ENCODE data around the gene PCSK7. TPM values are rescaled to one million over a fixed set of nuclear protein-coding genes. Genes with fewer than 3 reads are reported as not detected.

Gene PCSK7
- total RNA-seq, 1 experiment from 2014 or later, result 28.4 TPM

DNA sequence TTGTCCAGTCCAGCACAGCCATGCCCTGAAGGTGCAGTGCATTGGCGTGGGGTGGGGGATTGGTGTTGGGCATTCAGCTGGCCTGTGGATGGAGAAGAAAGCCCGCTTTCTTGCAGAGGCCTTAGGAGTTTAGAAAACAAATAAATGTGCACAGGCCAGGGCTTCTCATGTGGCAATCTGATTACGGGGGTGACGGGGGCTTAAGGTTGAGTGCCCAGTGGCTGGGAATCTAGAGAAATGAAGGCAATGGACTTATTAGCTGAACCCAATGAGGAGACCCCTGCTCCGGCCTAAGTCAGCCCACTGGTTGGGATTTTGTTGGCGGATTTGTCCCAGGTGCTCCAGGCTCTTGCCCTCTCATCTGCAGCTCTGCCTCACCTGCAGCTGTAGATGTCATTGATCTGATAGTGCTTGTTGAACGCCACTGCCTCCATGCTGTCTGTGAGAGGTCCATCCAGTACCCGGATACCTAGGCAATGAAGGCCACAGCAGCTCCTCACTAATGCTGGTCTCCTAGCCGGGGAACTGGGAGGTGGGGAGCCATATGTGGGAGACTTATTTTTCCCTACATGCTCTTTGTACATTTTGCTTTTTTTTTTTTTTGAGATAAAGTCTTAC lies 6.2 kb downstream of the PCSK7 start:
- H3K4me3 ChIP-seq (ENCODE audit: insufficient read depth, low read depth, low read length), result no peak overlapping the region
- DNase-seq, result no peak
- H3K27me3 ChIP-seq (ENCODE audit: control insufficient read depth, insufficient read depth, low read length), result no peaks in the 10 kb centered on the region
- peaks cover 18% of the 10 kb centered on the region for H3K36me3 ChIP-seq (replicated peaks; ENCODE audit: control insufficient read depth, insufficient read depth, low read length)

DNA sequence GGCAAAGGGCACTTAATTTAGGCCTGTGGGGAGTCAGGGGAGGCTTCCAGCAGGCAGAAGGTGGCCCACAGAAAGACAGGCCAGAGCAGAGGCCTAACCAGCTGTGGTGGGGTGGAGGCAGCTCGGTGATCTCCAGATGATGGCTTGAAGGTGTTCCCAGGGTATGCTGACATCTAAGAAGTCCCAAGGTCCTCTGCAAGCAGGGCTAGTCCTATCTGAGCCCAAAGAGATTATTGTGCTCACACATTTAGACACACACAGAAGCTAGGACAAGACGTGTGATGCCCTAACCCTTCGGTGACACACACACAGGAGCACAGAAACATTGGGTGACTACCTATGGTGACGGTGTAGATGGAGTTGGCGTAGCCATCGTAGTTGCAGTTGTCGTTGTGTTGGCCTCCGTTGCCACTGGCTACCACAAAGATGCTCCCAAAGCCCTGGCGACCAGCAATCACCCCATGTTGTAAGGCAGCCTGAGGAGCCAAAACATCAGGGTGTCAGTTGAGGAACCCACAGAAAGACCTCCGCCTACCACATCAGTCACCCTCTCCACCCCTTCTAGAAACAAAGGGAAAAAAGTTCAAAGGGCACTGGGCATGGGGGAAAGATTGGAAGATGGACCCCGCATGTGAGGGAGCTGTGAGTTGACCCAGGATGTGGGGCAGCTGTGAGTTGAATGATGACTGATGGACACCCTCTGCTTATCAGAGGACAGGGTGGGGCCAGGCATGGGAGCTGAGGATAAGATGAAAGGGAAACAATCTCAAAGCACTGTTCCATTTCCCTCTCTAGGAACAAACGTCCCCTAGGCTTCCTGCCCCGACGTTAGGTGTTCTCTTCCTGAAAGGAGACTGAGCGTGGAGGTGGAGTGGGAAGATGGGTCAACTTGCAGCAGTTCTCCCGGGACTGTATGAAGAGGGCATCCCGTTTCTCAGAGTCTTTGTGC lies 7.9 kb downstream of the PCSK7 start:
- Histone ChIP-seq H3K36me3 (replicated peaks; ENCODE audit: control insufficient read depth, insufficient read depth, low read length) (peaks cover 20% of the 10 kb centered on the region), H3K27me3 (ENCODE audit: control insufficient read depth, insufficient read depth, low read length) (no peaks in the 10 kb centered on the region), H3K4me3 (ENCODE audit: insufficient read depth, low read depth, low read length) (no peak overlapping the region)
- no peak for DNase-seq

DNA sequence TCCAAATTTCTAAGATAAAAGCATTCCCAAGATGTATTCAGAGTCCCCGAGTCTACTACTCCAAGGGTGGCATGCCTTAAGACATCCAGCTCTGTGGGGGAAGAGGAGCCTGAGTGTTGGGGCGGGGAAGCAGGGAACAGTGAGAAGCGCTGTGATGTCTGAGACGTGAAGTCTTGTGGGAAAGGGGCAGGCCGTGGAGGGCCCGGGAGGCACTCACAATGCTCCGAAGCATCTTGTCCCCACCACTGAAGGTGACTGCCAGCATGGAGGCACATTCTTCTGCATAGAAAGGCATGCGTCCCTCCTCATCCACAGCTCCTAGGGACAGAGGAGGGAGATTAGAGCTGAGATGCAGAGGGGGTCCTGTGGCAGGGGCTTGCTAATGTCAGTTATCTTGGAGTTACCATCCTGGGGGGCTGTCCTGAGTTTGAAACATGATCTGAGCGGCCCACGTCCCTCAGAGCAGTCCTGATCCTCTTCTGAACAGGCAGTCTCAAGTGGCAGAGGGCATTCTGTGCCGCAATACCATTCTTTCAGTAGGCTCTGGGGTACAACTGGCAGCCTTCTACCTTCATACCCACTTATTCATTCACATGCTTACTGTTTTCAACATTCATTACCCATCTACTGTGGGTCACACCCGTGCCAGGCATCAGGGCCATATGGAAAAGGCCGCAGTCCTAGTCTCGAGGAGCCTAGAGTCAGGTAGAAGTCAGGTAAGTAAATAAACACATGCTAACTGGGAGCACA lies 8.7 kb downstream of the PCSK7 start:
- H3K36me3 ChIP-seq (replicated peaks; ENCODE audit: control insufficient read depth, insufficient read depth, low read length), result peaks cover 19% of the 10 kb centered on the region
- H3K4me3 ChIP-seq (ENCODE audit: insufficient read depth, low read depth, low read length), result no peak overlapping the region
- no peaks in the 10 kb centered on the region for H3K27me3 ChIP-seq (ENCODE audit: control insufficient read depth, insufficient read depth, low read length)
- DNase-seq, result no peak

DNA sequence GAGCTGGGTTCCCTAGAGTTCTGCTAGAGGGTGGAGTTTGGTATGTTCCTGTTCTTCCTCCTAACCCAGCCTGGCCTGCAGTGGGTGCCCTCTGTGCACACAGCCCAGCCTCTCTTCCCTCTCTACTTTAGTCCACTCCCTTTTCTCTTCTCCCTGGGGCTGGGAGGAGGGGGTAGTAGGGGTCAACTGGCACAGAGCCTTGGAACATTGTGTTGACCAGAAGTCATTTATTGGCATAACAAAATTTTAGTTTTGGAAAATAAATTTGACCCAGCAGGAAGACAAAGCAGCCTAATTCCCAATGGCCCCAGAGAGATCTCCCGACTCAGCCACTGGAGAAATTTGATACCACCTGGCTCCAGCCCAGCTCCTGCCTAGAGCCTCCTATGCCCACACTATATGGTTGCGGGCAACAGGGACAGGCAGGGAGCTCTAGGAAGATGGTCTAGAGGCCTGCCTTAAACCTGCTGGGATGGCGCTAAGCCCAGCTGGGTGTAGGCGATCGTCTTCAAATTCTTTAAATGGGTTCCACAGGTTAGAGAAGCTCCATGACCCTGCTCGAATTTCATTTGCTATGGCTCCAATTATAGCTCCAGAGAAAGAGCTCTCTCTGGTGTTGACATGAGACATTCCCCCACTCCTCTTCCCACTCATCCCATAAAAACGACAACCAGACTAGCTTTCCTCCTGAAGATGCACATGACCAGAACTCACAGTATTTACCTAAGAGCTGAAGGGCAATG lies 9.9 kb downstream of the PCSK7 start:
- no peaks in the 10 kb centered on the region for H3K27me3 ChIP-seq (ENCODE audit: control insufficient read depth, insufficient read depth, low read length)
- peaks cover 20% of the 10 kb centered on the region for H3K36me3 ChIP-seq (replicated peaks; ENCODE audit: control insufficient read depth, insufficient read depth, low read length)
- H3K4me3 ChIP-seq (ENCODE audit: insufficient read depth, low read depth, low read length), result no peak overlapping the region
- DNase-seq, result no peak

DNA sequence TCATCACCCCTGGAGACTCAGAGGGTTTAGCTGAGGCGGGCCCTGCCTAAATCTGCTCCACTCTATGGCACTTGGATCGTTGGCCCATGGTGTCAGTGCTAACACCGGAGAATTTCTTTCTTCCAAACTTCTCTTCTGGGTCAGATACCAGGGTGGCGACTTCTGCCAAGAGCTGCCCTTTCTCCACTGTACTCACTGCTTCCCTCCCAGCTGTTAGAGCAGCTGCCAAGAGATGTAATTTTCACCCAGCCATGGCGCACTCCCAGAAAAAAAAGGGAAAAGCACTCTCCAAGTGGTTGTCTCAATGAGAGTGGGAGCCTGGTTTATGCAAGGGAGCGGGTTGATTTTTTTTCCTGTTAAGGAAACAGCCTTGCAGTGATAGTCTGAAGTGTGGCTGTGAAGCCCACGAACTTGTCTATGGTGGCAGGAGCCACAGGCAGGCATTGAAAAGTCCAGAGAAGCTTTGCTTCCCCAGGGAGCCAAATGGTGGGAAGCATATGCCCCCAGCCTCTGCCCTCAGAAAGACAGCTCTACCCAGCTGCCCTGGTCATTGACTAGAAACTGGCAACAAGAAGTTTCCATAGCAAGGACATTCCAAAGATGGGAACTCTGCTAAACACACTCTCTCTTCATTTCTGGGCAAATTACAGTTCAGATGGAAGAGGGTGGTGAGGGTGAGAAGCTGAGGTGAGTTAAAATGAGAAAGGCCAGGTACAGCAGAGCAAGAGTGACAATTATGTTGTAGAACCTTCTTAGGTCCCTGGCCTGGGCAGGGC lies 10.7 kb downstream of the PCSK7 start:
- no peak overlapping the region for H3K4me3 ChIP-seq (ENCODE audit: insufficient read depth, low read depth, low read length)
- H3K27me3 ChIP-seq (ENCODE audit: control insufficient read depth, insufficient read depth, low read length), result no peaks in the 10 kb centered on the region
- H3K36me3 ChIP-seq (replicated peaks; ENCODE audit: control insufficient read depth, insufficient read depth, low read length), result peaks cover 18% of the 10 kb centered on the region
- no peak for DNase-seq

DNA sequence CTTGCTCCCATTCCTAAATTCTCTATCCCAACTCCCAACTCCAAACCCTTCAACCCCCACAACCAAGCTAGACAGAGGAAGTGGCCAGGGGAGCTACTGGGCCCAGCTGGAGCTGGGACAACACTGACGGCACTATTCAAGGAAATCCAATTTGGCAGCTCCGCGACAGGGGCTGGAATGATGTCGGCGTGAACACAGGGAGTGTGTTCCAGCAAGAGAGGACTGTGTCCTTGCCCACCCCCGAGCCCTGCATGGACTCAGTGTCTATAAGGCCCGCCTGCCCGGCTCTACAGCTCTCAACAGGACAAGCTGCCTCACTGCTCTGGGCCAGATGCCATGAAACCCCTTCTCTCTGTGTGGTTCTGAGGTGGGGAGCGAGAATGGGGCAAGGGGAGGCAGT lies 11.3 kb downstream of the PCSK7 start:
- H3K36me3 ChIP-seq (replicated peaks; ENCODE audit: control insufficient read depth, insufficient read depth, low read length), result peaks cover 17% of the 10 kb centered on the region
- no peak for DNase-seq
- H3K4me3 ChIP-seq (ENCODE audit: insufficient read depth, low read depth, low read length), result no peak overlapping the region
- no peaks in the 10 kb centered on the region for H3K27me3 ChIP-seq (ENCODE audit: control insufficient read depth, insufficient read depth, low read length)

DNA sequence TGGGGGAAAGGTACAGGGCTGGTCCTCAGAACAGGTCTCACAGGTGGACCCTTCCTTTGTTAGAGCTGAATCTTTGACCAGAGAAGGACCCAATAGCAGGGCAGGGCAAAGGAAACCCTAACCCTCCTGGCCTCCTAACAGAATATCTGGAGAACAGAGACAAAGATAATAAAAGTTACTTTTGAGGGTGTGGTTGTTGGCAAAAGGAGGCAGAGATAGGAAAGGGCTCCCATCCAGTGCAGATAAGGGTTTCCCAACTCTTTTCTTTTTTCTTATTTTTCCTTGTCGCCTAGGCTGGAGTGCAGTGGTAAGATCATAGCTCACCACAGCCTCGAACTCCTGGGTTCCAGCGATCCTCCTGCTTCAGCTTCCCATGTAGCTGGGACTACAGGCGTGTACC lies 11.9 kb downstream of the PCSK7 start:
- DNase-seq, result no peak
- Histone ChIP-seq H3K4me3 (ENCODE audit: insufficient read depth, low read depth, low read length) (no peak overlapping the region), H3K27me3 (ENCODE audit: control insufficient read depth, insufficient read depth, low read length) (no peaks in the 10 kb centered on the region), H3K36me3 (replicated peaks; ENCODE audit: control insufficient read depth, insufficient read depth, low read length) (peaks cover 17% of the 10 kb centered on the region)

DNA sequence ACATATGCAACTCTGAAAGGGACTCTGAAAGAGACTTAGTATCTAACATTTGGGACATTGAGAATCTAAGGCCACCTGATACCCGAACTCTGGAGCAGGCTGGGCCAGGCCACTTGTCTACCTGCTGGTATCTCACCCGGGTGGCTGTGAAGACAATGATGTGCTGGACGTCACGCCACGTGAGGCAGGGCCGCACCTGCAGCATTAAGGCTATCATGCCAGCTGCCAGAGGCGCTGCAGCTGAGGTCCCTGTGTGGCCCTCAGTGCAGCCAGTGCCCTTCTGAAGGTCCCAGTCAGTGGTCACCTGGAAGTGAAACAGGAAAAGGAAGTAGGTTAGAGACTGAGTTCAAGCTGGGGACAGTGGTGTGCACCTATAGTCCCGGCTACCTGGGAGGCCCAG lies 12.4 kb downstream of the PCSK7 start:
- Histone ChIP-seq H3K4me3 (ENCODE audit: insufficient read depth, low read depth, low read length) (no peak overlapping the region), H3K27me3 (ENCODE audit: control insufficient read depth, insufficient read depth, low read length) (no peaks in the 10 kb centered on the region), H3K36me3 (replicated peaks; ENCODE audit: control insufficient read depth, insufficient read depth, low read length) (peaks cover 17% of the 10 kb centered on the region)
- no peak for DNase-seq

DNA sequence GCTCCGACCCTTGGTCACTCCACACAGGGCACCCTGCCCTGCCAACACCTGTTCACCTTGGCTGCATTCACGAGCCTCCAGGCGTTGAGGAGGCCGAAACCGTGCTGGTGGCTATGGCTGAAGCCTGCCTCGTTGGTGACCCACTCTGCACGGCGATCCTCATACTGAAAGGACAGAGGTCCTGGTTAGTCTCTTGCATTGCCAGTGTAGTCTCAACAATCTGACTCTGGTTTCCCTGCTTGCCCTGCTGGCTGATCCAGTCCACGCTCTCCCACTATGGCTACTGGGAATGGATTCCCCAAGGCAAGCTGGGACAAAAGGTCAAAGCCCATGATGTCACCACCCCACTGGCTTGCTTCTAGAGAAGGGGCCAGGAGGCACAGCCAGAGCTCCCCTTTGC lies 12.9 kb downstream of the PCSK7 start:
- Histone ChIP-seq H3K27me3 (ENCODE audit: control insufficient read depth, insufficient read depth, low read length) (no peaks in the 10 kb centered on the region), H3K36me3 (replicated peaks; ENCODE audit: control insufficient read depth, insufficient read depth, low read length) (peaks cover 16% of the 10 kb centered on the region), H3K4me3 (ENCODE audit: insufficient read depth, low read depth, low read length) (no peak overlapping the region)
- no peak for DNase-seq

DNA sequence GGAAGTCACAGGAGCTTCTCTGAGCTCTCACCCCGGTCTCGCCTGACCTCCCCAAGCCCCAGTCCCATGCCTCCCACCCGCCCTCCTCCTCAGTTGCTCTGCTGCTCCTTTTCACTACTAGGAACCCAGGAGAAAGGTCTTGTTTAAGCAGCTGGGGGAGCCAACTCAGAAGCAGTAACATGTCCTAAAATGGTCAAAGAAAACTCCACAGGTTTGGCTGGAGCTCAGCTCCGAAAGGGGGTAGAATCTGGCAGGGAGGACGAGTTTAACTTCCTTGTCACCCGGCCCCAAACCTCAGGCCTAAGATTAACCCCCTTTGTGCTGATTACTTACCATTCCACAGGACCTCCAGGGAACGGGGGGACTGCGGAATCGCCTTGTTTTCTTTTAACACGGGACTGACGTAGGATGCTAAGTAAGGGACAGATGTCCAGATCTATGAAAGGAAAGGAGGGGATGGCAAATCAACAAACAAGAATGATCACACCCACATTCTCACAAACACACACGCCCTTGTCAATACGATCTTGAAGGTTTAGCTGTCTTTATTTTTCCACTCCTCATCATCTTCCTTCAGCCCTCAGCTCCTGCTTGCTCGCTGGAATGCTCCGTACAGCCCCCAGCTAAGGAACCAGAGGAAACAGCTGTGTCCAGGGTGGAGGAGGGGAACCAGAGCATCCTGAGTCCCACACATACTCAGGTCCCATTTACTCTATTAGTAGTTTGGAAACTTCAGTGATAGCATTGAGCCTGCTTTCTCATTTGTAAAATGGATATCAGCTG lies 13.5 kb downstream of the PCSK7 start:
- H3K27me3 ChIP-seq (ENCODE audit: control insufficient read depth, insufficient read depth, low read length), result no peaks in the 10 kb centered on the region
- H3K4me3 ChIP-seq (ENCODE audit: insufficient read depth, low read depth, low read length), result no peak overlapping the region
- no peak for DNase-seq
- peaks cover 13% of the 10 kb centered on the region for H3K36me3 ChIP-seq (replicated peaks; ENCODE audit: control insufficient read depth, insufficient read depth, low read length)

DNA sequence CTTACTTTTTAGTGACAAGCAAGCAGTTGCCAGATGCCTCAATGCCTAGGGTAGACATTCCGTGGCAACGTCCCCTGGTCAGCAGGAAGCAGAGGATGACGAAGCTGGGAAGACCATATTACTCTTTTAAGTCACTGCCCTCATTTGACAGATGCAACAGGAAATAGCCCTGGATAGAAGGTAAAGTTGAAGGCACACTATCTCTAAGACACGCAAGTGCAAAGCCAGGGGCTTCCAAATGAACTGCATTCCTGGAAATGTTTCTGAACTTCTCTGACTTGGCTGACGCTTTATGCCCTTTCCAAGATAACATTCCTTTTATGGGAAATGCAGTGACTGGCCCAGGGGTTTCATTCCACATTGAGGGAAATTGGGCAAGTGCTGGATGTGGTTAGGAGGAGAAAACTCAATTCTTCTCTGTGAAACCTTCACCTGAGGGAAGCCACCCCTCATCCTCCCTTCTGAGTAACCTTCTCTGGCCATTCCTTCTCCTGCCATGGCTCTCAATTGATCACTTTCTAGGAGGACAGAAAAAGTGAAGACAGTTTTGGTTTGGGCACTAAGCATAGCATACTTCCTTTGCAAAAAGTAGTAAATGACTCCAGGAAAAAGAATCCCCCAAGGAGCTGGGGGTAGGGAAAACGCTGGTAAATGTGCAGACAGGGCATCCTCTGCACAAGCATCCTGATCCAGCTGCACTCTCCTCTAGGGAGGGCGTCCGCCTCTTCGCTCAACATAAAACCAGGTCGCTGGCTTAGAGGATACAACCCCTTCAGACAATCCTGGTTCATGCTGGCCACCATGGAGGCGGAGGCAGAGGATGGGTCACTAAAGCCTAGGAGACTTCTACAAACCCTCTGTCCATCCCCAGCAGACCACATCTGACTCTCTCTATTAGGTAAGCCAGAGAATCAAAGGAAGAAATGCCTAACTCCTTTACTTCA lies 14.5 kb downstream of the PCSK7 start:
- DNase-seq, result no peak
- peaks cover 13% of the 10 kb centered on the region for H3K36me3 ChIP-seq (replicated peaks; ENCODE audit: control insufficient read depth, insufficient read depth, low read length)
- H3K4me3 ChIP-seq (ENCODE audit: insufficient read depth, low read depth, low read length), result no peak overlapping the region
- H3K27me3 ChIP-seq (ENCODE audit: control insufficient read depth, insufficient read depth, low read length), result no peaks in the 10 kb centered on the region

DNA sequence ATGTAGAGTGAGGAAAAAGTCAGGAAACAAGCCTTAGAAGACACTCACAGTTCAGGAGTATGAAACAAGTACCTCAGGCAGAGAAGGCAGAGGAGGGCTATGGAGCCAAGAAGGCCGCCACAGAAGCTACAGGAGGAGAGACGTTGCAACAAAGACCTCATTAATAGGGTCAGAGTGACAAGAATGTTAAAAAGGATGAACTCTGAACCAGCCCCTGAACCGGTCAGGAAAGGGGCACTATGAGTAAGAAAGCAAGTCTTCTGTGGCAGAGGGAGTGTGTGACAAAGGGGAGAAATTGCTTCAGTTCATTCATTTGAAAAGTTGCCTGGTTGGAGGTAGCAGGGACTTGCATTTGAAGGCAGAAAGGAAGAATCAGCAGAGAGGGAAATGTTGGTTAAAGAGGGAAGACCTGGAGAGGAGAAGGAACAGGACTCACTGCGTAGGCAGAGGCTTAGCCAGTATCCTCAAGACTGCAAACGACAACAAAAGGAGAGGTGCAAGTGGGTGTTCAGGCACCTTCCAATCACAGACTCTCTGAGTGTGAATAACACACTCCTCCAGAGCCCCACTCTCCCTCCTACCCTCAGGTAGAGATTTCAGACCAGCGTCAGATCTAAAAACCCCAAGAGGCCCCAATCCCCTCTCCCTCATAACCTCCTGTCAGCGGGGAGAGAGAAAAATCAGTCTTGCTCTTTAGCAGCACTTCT lies 17.3 kb downstream of the PCSK7 start:
- no peaks in the 10 kb centered on the region for H3K27me3 ChIP-seq (ENCODE audit: control insufficient read depth, insufficient read depth, low read length)
- H3K4me3 ChIP-seq (ENCODE audit: insufficient read depth, low read depth, low read length), result no peak overlapping the region
- DNase-seq, result no peak
- peaks cover 13% of the 10 kb centered on the region for H3K36me3 ChIP-seq (replicated peaks; ENCODE audit: control insufficient read depth, insufficient read depth, low read length)
